Spleen (tissue), 11 donors: Measurements from ENCODE around the gene ZAR1. TPM values are rescaled to one million over a fixed set of nuclear protein-coding genes. Genes with fewer than 3 reads are reported as not detected.

ENCODE experiments used
- DNase-seq: peaks from one replicate; pipeline ENCODE4 v3.0.0-alpha.2; 2020
- H3K27ac ChIP-seq, 8 donors: fragments of 200-600 bp; sonication (generic) in 7 of 8; 1 replicate in 4 of 8; 2 replicates in 4 of 8; pipeline versions ENCODE4 v1.5.0 to v1.8.0; 2016 to 2021; ENCODE audit warnings: inconsistent platforms in 4 of 8, mild to moderate bottlenecking in 4 of 8, moderate library complexity in 1 of 8
- H3K27me3 ChIP-seq, 7 donors: fragments of 200-600 bp; sonication (generic) in 6 of 7; replicated peaks in 1 of 7; 1 replicate in 4 of 7; 2 replicates in 3 of 7; pipeline versions ENCODE4 v1.5.0 to v1.8.0; 2016 to 2021; ENCODE audit warnings: inconsistent platforms in 3 of 7, mild to moderate bottlenecking in 1 of 7
- H3K36me3 ChIP-seq, 6 donors: fragments of 200-600 bp; sonication (generic) in 5 of 6; 1 replicate in 4 of 6; 2 replicates in 2 of 6; pipeline versions ENCODE4 v1.5.0 to v1.8.0; 2016 to 2021; ENCODE audit warnings: inconsistent platforms in 2 of 6
- H3K4me1 ChIP-seq, 6 donors: fragments of 200-600 bp; sonication (generic) in 5 of 6; 1 replicate in 3 of 6; 2 replicates in 3 of 6; pipeline versions ENCODE4 v1.5.0 to v1.8.0; 2016 to 2021; ENCODE audit warnings: inconsistent platforms in 3 of 6
- H3K4me3 ChIP-seq, 8 donors: fragments of 200-600 bp; sonication (generic) in 7 of 8; 1 replicate in 4 of 8; 2 replicates in 4 of 8; pipeline versions ENCODE4 v1.5.0 to v1.8.0; 2016 to 2021; ENCODE audit warnings: inconsistent platforms in 4 of 8, mild to moderate bottlenecking in 4 of 8, moderate library complexity in 2 of 8
- H3K9me3 ChIP-seq, 8 donors: fragments of 200-600 bp; sonication (generic) in 7 of 8; 1 replicate in 4 of 8; 2 replicates in 4 of 8; pipeline versions ENCODE4 v1.5.0 to v1.8.0; 2016 to 2021; ENCODE audit warnings: inconsistent platforms in 4 of 8
- CTCF ChIP-seq, 11 experiments: fragments of 200-600 bp in 7 of 11; fragments of 450-650 bp in 4 of 11; sonication (generic) in 4 of 11; IDR thresholded peaks in 8 of 11; conservative IDR thresholded peaks in 3 of 11; 1 replicate in 7 of 11; 2 replicates in 4 of 11; pipeline versions ENCODE4 v1.4.0 to v1.8.0; 2016 to 2021; ENCODE audit warnings: antibody characterized with exemption in 11 of 11, inconsistent platforms in 4 of 11, mild to moderate bottlenecking in 1 of 11
- POLR2A ChIP-seq, 3 donors: fragments of 450-650 bp; IDR thresholded peaks; one replicate each; pipeline ENCODE4 v1.5.1; 2017; ENCODE audit warnings: antibody characterized with exemption in 3 of 3, mild to moderate bottlenecking in 1 of 3
- POLR2AphosphoS5 ChIP-seq, 3 donors: sonication (generic); formaldehyde crosslinking; IDR thresholded peaks; one replicate each; pipeline ENCODE4 v1.5.1; 2017; ENCODE audit warnings: antibody characterized with exemption in 3 of 3
- WGBS, 5 donors: extraction: QIAGEN DNeasy Blood & Tissue Kit in 3 of 5; methylation state at CpG; one replicate each; pipeline versions ENCODE4 v1.1.5 to v1.1.7; 2013 to 2018; 5-methylcytosine and 5-hydroxymethylcytosine counted together
- intact Hi-C: fragments of 100-400 bp; cut with DNase I; formaldehyde crosslinking; loops from one replicate; pipeline ENCODE4 v1.15.0; 2023; ENCODE audit warnings: low total_unique reads
- polyA plus RNA-seq, 3 donors: library from polyadenylated mRNA; stranded (reverse); fragments of 200-250 nt; gene quantifications; one replicate each; pipeline ENCODE4 v1.2.1, GENCODE V29; 2013
- total RNA-seq, 7 donors: library from RNA; depleted of rRNA in 3 of 7; stranded (reverse); fragments of >200 nt in 3 of 7; fragmentation: NEBNext Ultra II Directional in 4 of 7; extraction: Animal tissue kit (Norgen Biotek cat#: 25700) in 4 of 7; gene quantifications; one replicate each; pipeline versions ENCODE4 v1.1.0 to v1.2.1, GENCODE V29; 2016 to 2021
- donor health status: healthy with polysubstance abuse.
- donor health status: DM: no; HTN: no; CAD: no; lungs with moderate emphysema.
- donor health status: DM: no; HTN: no; CAD: no.
- donor health status: Bipolar disorder and iron deficiency.
- donor health status: healthy.
- donor health status: DM: no; HTN: no; CAD: no.
- donor health status: DM: yes; HTN: yes; CAD: no.

ZAR1 gene
- total and polyA plus RNA-seq, 10 donors: not detected

DNA sequence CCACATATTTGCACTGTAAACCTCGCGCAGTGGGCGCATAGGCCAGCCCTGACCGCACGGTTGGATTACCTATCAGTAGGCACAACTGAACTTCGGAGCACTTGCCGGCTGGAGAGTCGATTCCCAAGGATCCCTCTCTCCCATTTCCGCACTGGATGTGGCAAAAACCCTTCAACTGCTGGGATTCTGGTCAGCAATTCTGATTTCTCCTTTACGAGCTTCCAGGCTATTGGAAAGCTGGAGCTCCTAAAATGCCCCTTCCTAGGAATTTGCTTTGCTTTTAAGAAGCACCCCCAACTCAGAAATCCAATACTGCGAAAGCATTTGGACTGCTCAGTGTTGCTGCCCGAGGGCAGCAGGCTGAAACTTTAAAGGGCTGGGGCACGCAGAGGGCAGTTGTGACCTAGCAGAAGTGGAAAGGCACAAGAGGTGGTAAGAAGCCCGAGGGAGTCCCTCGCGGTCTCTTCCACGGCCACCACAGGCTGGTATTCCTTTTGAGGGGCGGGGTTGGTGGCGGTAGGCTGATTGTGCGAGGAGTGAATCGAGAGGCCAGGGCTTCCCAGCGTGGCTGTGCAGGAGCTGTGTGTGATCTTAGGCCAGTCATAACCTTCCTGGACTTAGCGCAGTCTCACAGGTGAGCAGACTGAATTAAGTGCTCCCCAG is 1.6 kb downstream of the ZAR1 start:
- Histone ChIP-seq H3K36me3 (peaks cover 0 to 5% (median 0%) of the 10 kb centered on the region in 6 donors), H3K27ac (no peak overlapping the region), H3K4me3 (peak overlapping the region in 2 of 8 donors; percentile 28 to 64), H3K27me3 (peaks cover 10 to 57% (median 51%) of the 10 kb centered on the region in 7 donors), H3K9me3 (no peaks in the 10 kb centered on the region), H3K4me1 (peaks cover 0 to 21% (median 17%) of the 10 kb centered on the region in 6 donors)
- no peak for DNase-seq
- TF ChIP-seq POLR2A (IDR thresholded peaks at IDR 0.05) (no peak), CTCF (IDR thresholded peaks at IDR 0.05 in 8 of 11, conservative IDR thresholded peaks at IDR 0.05 in 3 of 11) (no peak), POLR2AphosphoS5 (IDR thresholded peaks at IDR 0.05) (no peak)
- intact Hi-C loops: no loop called here
- WGBS, 5 donors: 69 to 75% (median 71%) methylated on average over 23 of the region's 23 CpGs

GRCh38 chr4:48493452-48494100 is 3.5 kb downstream of the ZAR1 start:
- Histone ChIP-seq H3K27me3 (peaks cover 10 to 37% (median 32%) of the 10 kb centered on the region in 7 donors), H3K27ac (no peak overlapping the region), H3K36me3 (peaks cover 0 to 17% (median 0%) of the 10 kb centered on the region in 6 donors), H3K4me1 (peaks cover 0 to 21% (median 17%) of the 10 kb centered on the region in 6 donors), H3K9me3 (no peaks in the 10 kb centered on the region), H3K4me3 (no peak overlapping the region)
- no peak for TF ChIP-seq POLR2A (IDR thresholded peaks at IDR 0.05)
- TF ChIP-seq CTCF (IDR thresholded peaks at IDR 0.05 in 8 of 11, conservative IDR thresholded peaks at IDR 0.05 in 3 of 11): no peak
- no peak for TF ChIP-seq POLR2AphosphoS5 (IDR thresholded peaks at IDR 0.05)
- DNase-seq: no peak
- WGBS, 5 donors: 75 to 84% (median 81%) methylated on average over 4 of the region's 4 CpGs
- intact Hi-C loops: no loop called here

DNA sequence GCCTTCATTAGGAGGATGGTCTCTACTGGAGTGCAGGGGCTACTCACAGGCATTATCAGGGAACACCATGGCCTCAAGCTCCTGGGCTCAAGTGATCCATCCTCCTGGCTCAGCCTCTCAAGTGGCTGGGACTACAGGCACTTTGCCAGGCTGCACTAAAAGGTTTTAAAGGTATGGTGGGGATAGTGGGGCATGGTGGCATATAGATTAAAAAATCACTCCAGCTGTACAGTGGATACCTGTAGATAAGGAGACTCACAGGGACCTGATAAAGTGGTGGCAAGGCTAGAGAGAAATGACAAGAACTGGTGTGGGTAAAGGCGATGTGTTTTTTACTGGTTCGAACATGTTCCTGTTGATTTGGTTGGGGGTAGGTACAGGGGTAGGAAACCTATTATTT is 5.9 kb downstream of the ZAR1 start:
- H3K27me3 ChIP-seq: peaks cover 3 to 14% (median 9%) of the 10 kb centered on the region in 7 donors
- H3K4me1 ChIP-seq: peaks cover 0 to 6% (median 2%) of the 10 kb centered on the region in 6 donors
- intact Hi-C loops: no loop called here
- H3K27ac ChIP-seq: no peak overlapping the region
- H3K9me3 ChIP-seq: no peaks in the 10 kb centered on the region
- no peak for DNase-seq
- no peak for TF ChIP-seq POLR2A (IDR thresholded peaks at IDR 0.05)
- no peak for TF ChIP-seq CTCF (IDR thresholded peaks at IDR 0.05 in 8 of 11, conservative IDR thresholded peaks at IDR 0.05 in 3 of 11)
- TF ChIP-seq POLR2AphosphoS5 (IDR thresholded peaks at IDR 0.05): no peak
- WGBS, 5 donors: 94 to 100% (median 98%) methylated on average over 2 of the region's 2 CpGs
- no peak overlapping the region for H3K4me3 ChIP-seq
- H3K36me3 ChIP-seq: peaks cover 0 to 40% (median 17%) of the 10 kb centered on the region in 6 donors

GRCh38 chr4:48498895-48499294 is 8.8 kb downstream of the ZAR1 start:
- TF ChIP-seq POLR2AphosphoS5 (IDR thresholded peaks at IDR 0.05) (no peak), CTCF (IDR thresholded peaks at IDR 0.05 in 8 of 11, conservative IDR thresholded peaks at IDR 0.05 in 3 of 11) (no peak), POLR2A (IDR thresholded peaks at IDR 0.05) (no peak)
- no peak for DNase-seq
- Histone ChIP-seq H3K4me3 (no peak overlapping the region), H3K27ac (no peak overlapping the region), H3K9me3 (no peaks in the 10 kb centered on the region), H3K36me3 (peaks cover 0 to 68% (median 30%) of the 10 kb centered on the region in 6 donors), H3K4me1 (no peaks in the 10 kb centered on the region), H3K27me3 (no peaks in the 10 kb centered on the region)
- 95 to 98% (median 96%) methylated on average over 4 of the region's 4 CpGs for WGBS, 5 donors
- intact Hi-C loops: no loop called here
